ENCODE measurements around the gene FBXO40.

DNA sequence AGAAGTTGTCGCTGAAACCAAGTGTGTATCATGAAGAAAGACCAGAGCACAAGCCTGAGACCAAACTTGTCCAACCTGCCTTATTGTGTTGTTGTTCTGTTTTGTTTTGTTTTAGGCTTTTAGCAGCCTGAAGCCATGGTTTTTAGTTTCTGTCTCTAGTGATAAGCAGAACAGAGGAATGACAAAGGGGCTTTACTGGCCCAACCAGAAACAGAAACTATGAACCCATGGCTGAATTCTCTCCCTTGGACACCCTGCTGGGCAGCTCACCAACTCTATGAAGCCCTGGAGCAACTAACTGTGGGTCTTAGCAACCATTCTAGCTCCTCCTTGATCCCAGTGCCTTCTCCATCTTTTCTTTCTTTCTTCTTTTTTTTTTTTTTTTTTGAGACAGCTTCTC is 37.2 kb downstream of the FBXO40 start:
- TF ChIP-seq, protein P1, sequence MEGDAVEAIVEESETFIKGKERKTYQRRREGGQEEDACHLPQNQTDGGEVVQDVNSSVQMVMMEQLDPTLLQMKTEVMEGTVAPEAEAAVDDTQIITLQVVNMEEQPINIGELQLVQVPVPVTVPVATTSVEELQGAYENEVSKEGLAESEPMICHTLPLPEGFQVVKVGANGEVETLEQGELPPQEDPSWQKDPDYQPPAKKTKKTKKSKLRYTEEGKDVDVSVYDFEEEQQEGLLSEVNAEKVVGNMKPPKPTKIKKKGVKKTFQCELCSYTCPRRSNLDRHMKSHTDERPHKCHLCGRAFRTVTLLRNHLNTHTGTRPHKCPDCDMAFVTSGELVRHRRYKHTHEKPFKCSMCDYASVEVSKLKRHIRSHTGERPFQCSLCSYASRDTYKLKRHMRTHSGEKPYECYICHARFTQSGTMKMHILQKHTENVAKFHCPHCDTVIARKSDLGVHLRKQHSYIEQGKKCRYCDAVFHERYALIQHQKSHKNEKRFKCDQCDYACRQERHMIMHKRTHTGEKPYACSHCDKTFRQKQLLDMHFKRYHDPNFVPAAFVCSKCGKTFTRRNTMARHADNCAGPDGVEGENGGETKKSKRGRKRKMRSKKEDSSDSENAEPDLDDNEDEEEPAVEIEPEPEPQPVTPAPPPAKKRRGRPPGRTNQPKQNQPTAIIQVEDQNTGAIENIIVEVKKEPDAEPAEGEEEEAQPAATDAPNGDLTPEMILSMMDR (conservative IDR thresholded peaks at IDR 0.05 in 1 of 2, IDR thresholded peaks at IDR 0.05 in 1 of 2; ENCODE audit: extremely low read depth in 1 of 2, insufficient read depth in 1 of 2, low read depth in 1 of 2, low read length in 2 of 2): no peak
- no peak for TF ChIP-seq EZH2 (IDR thresholded peaks at IDR 0.05; ENCODE audit: borderline replicate concordance, low read length)

Data from mammary epithelial cell (primary cell).